Choroid plexus epithelial cell (primary cell): ENCODE data around the gene BEGAIN.

ENCODE experiments used
- DNase-seq: peaks from one replicate; pipeline ENCODE4 v3.0.0-alpha.2; 2010; ENCODE audit warnings: low read depth
- H3K4me3 ChIP-seq: 2 replicates; pipeline ENCODE4 v1.5.1; 2011; ENCODE audit warnings: low read depth, mild to moderate bottlenecking, control low read depth, low read length, moderate library complexity
- TF ChIP-seq, protein P1 (sequence below): conservative IDR thresholded peaks from 2 replicates; pipeline ENCODE4 v1.5.1; 2011; ENCODE audit warnings: low read depth, mild to moderate bottlenecking, control low read depth, inconsistent platforms, low read length, moderate library complexity

BEGAIN gene

DNA sequence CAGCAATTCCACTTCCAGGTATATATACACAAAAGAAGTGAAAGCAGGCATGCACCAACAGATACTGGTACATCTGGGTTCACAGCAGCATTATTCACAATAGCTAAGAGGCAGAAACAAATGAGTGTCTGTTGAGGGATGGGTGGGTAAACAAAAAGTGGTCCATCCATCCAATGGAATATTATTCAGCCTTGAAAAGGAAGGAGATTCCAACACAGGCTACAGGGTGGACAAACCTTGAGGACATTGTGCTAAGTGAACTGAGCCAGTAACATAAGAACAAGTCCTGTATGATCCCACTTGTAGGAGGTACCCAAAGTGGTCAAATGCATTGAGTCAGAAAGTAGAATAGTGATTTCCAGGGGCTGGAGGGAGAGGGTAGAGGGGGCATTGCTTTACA, 27.6 kb upstream of the BEGAIN start:
- H3K4me3 ChIP-seq, result no peak overlapping the region
- TF ChIP-seq, protein P1, sequence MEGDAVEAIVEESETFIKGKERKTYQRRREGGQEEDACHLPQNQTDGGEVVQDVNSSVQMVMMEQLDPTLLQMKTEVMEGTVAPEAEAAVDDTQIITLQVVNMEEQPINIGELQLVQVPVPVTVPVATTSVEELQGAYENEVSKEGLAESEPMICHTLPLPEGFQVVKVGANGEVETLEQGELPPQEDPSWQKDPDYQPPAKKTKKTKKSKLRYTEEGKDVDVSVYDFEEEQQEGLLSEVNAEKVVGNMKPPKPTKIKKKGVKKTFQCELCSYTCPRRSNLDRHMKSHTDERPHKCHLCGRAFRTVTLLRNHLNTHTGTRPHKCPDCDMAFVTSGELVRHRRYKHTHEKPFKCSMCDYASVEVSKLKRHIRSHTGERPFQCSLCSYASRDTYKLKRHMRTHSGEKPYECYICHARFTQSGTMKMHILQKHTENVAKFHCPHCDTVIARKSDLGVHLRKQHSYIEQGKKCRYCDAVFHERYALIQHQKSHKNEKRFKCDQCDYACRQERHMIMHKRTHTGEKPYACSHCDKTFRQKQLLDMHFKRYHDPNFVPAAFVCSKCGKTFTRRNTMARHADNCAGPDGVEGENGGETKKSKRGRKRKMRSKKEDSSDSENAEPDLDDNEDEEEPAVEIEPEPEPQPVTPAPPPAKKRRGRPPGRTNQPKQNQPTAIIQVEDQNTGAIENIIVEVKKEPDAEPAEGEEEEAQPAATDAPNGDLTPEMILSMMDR, result no peak
- no peak for DNase-seq

- H3K4me3 ChIP-seq, result no peak overlapping the region
- TF ChIP-seq, protein P1, result no peak
Observed at GRCh38 chr14:100612986-100613385, 25.8 kb upstream of the BEGAIN start.

GRCh38 chr14:100611811-100612480, 24.7 kb upstream of the BEGAIN start:
- no peak for DNase-seq
- TF ChIP-seq, protein P1, result no peak
- no peak overlapping the region for H3K4me3 ChIP-seq

More at GRCh38 chr14:100612986-100613385, 25.8 kb upstream of the BEGAIN start:
- no peak for DNase-seq

- DNase-seq, result peak; percentile 24
- no peak overlapping the region for H3K4me3 ChIP-seq
- TF ChIP-seq, protein P1, result no peak
Observed at GRCh38 chr14:100610511-100611217, 23.4 kb upstream of the BEGAIN start.

GRCh38 chr14:100609941-100610391, 22.7 kb upstream of the BEGAIN start:
- no peak overlapping the region for H3K4me3 ChIP-seq
- TF ChIP-seq, protein P1, result no peak
- DNase-seq, result no peak

DNA sequence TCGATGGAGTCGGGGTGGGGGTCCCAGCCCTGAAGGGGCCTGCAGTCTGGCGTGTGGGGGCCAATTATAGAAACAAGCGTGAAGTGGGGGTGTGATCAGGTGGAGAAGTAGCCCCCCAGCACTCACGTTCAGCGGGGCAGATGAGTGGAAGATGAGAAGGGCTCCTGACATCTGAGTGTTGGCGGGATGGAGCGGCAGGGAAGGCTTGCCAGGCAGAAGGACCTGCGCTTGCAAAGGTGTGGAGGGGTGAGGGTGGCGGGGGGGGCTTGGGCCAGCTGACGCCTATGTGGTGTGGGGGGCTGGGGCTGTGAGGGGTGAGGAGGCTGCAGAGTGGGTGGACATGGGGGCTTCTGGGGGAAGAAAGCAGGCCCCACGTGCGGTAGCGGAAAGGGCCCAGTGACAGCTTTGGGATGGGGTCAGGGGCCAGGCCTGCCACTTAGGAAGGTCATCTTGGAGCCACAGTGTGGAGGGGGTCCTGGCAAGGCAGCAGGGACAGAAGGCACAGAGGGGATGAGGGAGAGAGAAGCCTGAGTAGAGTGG, 22.2 kb upstream of the BEGAIN start:
- no peak overlapping the region for H3K4me3 ChIP-seq
- TF ChIP-seq, protein P1, result no peak
- DNase-seq, result no peak
